ENCODE results near the gene ATG16L2. TPM values are rescaled to one million over a fixed set of nuclear protein-coding genes. Genes with fewer than 3 reads are reported as not detected.

ATG16L2 gene, protein sequence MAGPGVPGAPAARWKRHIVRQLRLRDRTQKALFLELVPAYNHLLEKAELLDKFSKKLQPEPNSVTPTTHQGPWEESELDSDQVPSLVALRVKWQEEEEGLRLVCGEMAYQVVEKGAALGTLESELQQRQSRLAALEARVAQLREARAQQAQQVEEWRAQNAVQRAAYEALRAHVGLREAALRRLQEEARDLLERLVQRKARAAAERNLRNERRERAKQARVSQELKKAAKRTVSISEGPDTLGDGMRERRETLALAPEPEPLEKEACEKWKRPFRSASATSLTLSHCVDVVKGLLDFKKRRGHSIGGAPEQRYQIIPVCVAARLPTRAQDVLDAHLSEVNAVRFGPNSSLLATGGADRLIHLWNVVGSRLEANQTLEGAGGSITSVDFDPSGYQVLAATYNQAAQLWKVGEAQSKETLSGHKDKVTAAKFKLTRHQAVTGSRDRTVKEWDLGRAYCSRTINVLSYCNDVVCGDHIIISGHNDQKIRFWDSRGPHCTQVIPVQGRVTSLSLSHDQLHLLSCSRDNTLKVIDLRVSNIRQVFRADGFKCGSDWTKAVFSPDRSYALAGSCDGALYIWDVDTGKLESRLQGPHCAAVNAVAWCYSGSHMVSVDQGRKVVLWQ
- total RNA-seq (2014; rRNA removed; shearing (Covaris generic)), result 3.8 and 5.1 TPM in 2 replicates
- 82.2 and 85.8 TPM in 2 replicates for polyA plus RNA-seq (2014; cell fraction: nucleus; rRNA removed)

DNA sequence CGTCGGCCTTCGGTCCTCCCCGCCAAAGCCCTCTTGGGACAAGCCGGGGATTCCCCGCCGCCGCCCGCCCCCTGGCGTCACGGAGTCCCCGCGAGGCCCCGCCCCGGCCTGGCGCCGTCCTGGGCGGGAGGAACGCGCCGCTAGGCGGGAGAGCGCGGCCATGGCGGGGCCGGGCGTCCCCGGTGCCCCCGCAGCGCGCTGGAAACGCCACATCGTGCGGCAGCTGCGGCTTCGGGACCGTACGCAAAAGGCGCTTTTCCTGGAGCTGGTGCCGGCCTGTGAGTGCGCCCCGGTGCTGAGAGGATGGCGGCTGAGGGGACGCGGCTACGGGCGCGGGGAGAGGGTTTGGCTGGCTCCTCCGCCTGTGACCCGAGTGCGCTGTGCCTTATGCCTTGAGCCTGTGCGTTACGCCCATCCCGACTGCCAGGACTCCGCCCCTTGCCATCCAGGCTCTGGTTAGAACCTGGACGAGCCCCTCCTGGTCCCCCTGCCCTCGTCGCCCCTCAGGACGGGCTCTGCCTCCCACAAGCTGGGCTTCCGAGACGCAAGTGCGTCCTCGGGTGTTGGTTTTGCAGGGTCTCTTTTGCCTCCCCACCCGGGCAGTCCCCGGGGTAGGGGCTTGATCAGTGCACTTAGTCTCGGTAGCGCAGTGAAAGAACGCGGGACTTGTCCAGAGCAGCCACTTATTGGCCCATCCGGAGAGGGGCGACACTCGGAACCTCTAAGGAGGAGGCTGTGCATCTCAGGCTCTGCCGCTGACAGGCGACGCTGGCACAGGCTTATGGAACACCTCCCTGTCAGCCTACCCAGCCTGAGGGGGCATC, at the start of gene ATG16L2:
Gene ATG16L2 (plus strand): TSS at position 126 of the 824 bp plus-strand sequence. CDS start 35 bp downstream, at position 161.
- DNase-seq (ENCODE audit: extremely low read depth, low read depth), result peak; percentile 74

DNA sequence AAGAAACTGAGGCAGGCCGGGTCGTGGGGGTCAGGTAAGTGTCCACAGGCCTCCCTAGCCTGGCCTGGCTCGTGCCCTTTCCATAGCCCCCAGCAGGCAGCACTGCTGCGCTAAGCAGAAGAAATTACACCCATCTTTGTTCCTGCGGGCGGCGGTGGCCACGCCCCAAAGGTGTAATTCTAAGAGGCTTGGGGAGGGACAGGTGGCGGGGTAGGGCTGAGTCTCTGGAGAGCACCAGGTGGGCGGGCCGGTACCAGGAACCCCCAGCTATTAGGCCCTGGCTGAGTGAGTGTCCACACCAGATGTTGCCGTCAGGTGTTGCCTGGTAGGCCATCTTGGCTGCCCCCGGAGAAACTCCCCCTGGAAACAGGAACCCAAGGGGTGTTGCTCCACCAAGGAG, 49.7 kb upstream of the ATG16L2 start:
- DNase-seq (ENCODE audit: extremely low read depth, low read depth), result no peak

DNA sequence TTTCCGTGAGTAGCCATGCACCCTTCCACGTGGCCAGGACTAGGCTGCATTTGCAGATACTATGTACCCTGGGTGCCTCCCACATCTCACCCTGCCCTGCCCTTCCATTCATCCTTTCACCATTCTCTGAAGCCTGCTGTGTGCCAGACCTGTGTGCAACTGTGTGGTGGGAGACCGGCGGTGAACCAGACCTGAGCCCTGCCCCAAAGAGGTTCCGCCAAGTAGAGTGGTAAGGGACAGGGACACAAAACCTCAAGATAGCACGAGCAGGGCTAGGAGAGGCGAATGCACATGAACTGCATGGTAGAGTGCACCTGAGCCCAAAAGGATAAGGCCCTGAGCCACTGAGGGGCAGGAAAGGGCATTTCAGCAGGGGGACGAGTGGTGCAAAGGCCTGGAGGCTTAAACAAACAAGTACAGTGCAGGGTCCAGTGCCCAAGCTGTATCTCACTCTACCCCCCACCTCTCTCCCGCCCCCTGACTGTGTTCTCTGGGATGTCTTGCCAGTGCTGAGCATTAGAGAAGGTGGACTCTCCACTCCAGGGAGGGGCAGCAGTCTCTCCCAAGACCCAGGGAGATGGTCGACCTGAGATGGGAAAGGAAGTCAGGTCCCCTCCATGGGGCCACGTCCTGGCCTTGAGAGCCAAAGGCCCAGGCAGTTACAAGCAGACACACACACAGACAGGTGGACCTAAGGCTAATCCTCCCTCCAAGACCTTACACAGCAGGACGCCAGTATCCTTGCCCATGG, 47.9 kb upstream of the ATG16L2 start:
- no peak for DNase-seq (ENCODE audit: extremely low read depth, low read depth)

DNA sequence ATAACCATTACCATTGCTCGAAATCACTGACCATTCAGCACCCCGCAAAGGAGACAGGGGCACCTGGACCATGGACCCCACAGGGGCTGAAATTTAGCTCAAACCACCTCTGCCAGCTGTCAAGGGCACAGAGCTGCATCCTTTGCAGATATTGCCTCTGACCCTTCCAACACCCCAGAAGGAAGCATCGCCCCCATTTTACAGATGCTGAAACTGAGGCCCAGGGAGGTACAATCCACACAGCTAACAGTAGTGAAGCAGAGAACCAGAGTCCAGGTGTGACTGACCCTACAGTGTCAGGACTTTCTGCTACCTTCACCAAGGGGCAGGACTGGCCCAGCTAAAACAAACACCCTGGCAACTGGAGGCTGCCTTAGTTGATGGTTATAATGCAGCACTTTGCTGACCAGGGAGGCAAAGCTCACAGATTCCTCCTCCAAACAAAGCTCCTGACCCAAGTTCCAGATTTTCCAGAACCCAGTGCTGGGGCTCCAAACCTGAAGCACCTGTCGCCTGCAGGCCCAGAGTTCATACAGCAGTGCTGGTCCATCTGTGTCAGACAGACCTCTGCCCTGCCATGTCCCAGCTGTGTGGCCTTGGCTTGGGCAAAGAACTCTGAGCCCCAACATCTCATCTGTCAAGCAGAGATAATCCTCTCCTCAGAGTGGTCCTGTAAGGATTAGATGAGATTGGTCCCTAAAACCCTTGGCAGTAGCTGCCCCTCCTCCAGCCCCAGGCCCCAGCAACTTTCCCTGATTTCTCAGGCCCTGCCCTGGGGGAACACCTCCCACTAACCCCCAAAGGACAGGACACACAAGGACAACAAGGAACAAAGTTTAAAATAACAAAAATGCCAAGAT, 46.8 kb upstream of the ATG16L2 start:
- DNase-seq (ENCODE audit: extremely low read depth, low read depth), result no peak

DNA sequence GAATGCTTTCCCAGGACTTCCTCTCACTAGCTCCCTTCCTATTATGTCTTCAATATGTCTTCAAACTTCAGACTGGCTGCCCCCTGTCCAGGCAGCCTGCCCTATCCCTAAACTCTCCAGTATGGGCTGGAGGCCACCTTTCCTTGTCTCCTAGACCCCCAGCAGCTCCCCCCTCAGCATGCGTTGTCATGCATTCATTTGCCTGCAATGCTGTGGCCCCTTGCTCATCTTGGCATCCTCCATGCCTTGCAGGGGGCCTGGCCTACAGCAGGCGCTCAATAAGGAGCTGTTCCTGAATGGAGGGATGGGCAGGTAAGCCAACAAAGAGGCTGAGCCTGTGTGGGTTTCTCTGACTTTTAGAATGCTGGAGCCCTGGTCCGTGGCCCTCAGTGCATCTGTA, 45.6 kb upstream of the ATG16L2 start:
- DNase-seq (ENCODE audit: extremely low read depth, low read depth), result no peak

DNA sequence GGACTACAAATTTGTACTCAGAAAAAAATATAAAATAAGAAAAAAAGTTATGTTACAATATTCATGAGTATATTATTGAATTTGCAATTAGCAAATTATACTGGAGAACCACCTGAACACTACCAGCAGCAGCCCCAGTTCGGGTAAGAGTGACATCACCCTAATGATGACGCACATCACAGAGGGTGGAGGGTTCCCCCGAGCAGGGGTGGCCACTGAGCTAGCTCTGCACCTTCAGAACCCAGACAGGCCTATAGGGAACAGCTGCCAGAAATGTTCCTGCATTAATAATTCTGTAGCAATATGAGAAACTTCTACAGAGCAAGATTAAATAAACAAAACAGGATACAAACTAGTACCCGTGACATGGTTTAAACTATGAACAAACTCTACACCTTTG, 44.5 kb upstream of the ATG16L2 start:
- DNase-seq (ENCODE audit: extremely low read depth, low read depth), result no peak

DNA sequence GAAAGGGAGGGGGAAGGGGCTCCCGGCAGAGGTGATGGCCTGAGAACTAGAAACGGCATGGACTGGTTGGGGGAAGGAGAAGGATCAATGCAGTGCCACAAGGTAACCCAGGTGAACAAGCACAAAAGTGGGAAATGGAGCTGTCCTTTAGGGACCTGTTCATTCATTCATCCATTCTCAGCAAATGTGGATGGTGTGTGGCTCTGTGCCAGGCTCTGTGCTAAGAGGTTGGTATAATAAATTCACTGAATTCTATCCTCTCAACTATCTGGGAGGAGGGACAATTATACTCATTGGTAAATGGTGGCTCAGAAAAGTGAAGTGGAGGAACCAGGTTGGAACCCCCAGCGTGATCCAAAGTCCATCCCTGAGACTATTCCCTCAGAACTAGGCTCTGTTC, 43.4 kb upstream of the ATG16L2 start:
- DNase-seq (ENCODE audit: extremely low read depth, low read depth), result no peak

DNA sequence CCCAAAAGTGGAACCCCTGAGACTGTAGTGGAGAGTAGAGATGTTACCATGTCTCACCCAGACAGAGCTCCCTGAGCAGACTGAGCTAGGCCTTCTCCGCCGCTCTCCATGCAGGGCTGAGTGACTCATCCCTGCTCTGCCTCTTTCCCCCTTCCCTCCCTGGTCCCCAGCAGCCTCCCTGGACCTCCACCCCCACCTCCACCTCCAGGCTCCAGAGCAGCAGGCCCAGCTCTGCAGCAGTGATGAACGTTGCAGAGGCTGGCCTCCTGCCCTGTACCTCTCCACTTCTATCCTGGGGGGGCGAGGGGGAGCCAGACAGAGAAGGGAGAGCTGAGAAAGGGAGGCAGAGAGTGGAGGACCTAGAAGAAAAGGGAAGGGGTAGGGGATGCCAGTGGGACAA, 42.7 kb upstream of the ATG16L2 start:
- no peak for DNase-seq (ENCODE audit: extremely low read depth, low read depth)

DNA sequence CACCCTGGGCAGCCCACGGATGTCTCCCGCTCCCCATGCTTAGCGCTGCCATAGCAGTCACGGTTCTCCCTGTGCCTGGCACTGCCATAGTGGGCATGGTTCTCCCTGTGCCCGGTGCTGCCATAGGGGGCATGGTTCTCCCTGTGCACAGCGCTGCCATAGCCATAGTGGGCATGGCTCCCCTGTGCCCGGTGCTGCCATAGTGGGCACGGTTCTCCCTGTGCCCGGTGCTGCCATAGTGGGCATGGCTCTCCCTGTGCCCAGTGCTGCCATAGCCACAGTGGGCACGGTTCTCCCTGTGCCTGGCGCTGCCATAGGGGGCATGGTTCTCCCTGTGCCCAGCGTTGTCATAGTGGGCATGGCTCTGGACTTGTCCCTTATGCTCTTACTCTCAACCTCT, 42.2 kb upstream of the ATG16L2 start:
- DNase-seq (ENCODE audit: extremely low read depth, low read depth), result no peak

DNA sequence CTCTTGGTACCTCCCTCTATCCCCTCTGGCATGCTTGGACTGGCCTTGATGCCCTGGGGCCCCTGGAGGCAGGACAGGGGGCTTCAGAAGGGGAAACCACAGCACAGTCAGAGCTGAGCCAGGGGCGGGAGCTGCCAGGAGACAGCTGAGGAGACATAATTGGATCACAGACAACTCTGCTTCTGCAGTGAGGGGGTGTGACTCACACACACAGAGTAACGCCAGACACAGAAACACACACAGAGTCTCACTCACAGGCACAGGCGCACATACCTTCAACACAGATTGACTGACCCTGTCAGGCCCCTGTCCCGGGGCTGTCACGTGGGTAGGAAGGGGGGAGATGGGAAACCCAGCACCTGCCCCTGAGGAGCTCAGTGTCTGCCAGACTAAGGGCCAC, 40.9 kb upstream of the ATG16L2 start:
- DNase-seq (ENCODE audit: extremely low read depth, low read depth), result no peak

DNA sequence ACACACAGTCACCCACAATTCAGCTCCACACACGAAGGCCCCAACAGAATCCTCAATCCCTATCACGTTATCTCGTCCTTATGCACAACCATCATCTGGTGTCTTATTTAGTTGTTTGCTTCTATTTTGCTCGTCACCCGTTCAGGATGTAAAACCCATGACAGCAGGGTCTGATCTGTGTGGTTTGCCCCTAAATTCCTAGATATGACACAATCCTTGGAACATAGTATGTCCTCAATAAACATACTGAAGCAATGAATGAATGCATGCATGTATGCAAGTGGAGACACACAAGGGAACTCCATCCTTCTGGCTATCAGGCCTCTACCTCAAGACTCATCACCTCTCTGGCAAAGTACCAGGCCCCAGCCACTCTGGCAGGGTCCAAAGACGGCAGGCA, 40.5 kb upstream of the ATG16L2 start:
- DNase-seq (ENCODE audit: extremely low read depth, low read depth), result no peak

DNA sequence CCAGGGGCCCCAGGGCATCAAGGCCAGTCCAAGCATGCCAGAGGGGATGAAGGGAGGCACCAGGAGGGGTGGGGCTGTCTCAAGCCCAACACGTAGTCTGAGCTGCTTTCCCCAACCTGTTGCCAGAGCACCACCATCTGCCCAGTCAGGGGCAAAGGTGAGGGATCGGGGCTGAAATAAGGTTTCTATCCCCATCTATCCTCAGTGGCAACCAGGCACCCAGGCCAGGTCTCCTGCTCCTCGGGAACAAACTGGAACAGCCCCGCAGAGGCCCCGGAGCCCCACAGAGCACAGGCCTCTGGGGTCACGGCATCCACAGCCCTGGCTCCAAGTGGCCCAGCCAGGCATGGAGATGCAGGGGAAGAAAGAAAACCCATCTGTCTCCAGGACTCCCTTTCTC, 39.7 kb upstream of the ATG16L2 start:
- DNase-seq (ENCODE audit: extremely low read depth, low read depth), result no peak

DNA sequence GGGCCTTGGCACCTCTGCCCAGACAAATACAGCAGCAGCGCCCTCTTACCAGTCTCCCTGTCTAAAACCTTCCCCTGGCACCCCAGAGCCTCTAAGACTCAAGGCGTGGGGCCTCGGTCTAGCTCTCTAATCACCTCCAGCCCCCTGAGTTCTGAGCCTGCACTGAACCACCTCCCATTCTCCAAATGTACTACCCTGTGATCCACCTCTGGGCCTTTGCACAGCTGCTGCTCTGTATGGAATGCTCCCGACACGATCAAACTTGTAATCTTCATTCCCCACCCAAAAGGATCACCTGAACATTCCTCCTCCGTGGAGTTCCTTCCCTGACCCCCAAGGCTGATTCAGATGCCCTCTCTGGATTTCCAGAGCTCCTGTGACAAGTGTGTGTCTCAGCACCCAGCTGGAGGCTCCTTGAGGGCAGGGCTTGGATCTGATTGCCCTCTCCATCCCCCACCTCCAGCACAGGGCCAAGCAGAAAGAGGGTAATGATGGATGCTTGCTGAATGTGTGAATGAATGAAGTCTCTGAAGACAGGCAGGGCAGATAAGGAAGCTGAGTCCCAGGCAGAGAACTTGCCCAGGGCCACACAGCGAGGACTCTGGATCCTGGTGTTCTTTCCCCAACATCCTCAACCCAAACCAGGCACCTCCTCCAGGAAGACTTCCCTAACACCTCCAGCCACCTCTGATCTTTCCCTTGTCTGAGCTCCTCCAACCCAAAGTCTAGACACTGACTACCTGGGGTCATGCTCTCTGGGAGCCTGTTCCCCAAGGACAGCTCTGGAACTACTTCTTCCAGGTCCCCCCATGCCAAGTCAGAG, 38.7 kb upstream of the ATG16L2 start:
- DNase-seq (ENCODE audit: extremely low read depth, low read depth), result no peak

DNA sequence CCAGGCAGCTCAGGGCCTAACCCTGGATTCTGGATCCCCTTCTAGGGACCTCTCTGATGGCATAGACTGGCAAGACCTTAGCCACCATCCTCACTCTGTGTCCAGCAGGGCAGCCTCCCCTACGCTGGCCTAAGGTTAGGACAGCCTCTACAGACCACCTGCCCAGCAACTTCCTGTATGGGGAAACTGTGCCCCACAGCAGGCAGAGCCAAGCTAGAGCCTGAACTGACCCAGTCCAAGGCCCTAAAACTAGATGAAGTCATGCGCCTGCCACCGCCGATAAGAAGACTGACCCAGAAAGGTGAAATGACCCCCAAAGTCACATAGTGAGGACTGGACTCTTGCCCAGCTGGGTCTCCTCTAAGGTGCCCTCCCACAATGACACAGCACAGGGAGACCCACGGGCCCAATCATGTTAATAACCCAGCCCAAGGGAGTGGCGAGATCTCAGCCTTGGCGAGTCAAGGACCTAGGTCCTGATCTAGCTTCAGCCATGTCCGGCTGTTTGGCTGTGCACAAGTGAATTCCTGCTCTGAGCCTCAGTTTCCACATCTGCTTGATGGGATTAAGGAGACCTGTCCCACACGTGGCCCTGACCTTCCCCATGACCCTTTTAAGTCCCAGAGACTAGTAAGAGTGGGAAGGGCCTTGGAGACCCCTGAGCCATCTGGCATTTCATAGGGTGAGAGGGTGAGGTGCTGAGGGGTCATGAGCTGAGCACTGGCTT, 37.9 kb upstream of the ATG16L2 start:
- no peak for DNase-seq (ENCODE audit: extremely low read depth, low read depth)

DNA sequence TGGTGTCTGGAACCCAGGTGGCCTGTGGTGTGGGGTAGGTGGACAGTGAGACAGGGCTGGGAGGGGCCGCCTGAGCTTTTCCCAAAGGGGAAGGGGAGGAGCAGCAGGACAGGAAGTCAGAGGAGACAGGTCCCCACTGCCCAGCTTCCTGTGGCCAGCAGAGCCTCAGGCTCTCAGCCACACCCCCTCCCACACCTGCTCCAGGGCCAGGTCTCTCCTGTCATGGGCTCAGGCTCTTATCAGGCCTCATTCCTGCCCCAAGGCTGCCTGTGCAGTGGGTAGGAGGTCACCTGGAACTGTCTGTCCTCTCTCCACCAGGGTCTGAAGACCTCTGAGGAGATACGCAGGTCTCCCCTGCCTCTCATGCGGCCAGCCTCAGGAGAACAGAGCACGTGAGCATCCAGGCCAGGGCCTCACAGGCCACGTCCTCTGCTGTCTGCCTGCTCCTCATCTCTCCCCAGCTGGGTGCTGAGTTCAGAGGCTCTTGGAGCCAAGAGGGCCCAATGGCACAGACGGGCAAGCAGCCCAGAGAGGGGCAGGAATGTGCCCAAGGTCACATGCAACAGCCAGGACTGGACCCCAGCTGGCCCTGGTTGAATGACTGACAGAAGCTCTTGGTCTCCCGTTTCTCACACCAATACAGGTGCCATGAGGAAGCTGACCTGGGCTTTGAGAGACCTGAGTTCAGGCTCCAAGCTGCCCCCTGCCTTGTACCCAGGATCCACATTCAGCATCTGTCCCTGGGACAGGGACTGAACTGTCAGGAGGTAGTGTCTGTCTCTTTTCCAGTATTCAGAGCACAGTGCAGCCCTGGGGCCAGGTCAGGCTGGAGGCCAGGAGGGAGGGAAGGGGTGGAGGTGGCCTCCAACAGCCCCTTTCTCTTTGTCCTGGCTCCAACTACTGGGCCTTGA, 37.1 kb upstream of the ATG16L2 start:
- DNase-seq (ENCODE audit: extremely low read depth, low read depth), result no peak

DNA sequence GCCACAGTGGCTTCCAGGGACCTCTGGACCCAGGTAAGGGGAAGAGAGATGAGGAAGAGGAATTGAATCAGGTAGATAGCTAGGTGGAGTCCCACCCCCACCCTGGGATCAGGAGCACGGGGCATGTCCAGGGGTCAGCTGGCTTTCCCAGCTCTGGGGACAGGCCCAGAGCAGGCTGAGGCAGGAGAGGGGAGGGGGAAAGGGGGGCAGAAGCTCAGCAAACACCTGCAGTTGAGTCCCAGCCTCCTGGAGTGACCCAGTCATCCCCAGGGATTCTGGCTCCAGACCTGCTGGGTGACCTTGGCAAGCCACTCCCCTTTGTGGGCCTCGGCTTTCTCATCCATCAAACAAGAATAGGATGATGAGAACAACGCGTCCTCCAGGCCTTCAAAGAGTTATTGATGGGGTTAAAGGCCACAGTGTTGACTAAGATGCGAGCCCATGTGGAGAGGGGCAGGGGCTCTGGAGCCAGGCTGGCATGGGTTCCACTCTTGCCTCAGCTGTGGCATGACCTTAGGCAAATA, 36.4 kb upstream of the ATG16L2 start:
- no peak for DNase-seq (ENCODE audit: extremely low read depth, low read depth)

Data from NCI-H460 (cell line).